ENCODE results near the gene RHOJ. TPM values are rescaled to one million over a fixed set of nuclear protein-coding genes. Genes with fewer than 3 reads are reported as not detected.

Gene RHOJ
- total and polyA plus RNA-seq, 4 donors = 1.0 to 1.7 (median 1.2) TPM

- Histone ChIP-seq H3K4me1 (ENCODE audit: control insufficient read depth in 4 of 4, insufficient read depth in 4 of 4, low read length in 3 of 4) (no peaks in the 10 kb centered on the region), H3K36me3 (ENCODE audit: control insufficient read depth in 4 of 4, insufficient read depth in 3 of 4, low read depth in 1 of 4, low read length in 3 of 4) (no peaks in the 10 kb centered on the region), H3K9ac (ENCODE audit: low read depth in 1 of 2, low read length in 2 of 2) (no peak overlapping the region), H3K9me3 (ENCODE audit: control insufficient read depth in 4 of 4, low read length in 3 of 4) (no peaks in the 10 kb centered on the region), H3K4me3 (ENCODE audit: low read depth in 1 of 3, low read length in 3 of 3) (no peak overlapping the region), H3K27ac (ENCODE audit: low read depth in 1 of 2, low read length in 2 of 2) (no peak overlapping the region), H3K27me3 (ENCODE audit: control insufficient read depth in 4 of 4, insufficient read depth in 4 of 4, low read length in 3 of 4) (peaks cover 0 to 2% (median under 1%) of the 10 kb centered on the region in 4 donors)
- no peak for DNase-seq (ENCODE audit: low spot score)
- TF ChIP-seq MAX (IDR thresholded peaks at IDR 0.05) (no peak), REST (IDR thresholded peaks at IDR 0.05) (no peak), SP1 (IDR thresholded peaks at IDR 0.05) (no peak), RAD21 (IDR thresholded peaks at IDR 0.05) (no peak), ATF3 (IDR thresholded peaks at IDR 0.05) (no peak), YY1 (IDR thresholded peaks at IDR 0.05) (no peak), FOXA2 (IDR thresholded peaks at IDR 0.05) (no peak), GABPA (IDR thresholded peaks at IDR 0.05 in 1 of 2, conservative IDR thresholded peaks at IDR 0.05 in 1 of 2) (no peak), CTCF (IDR thresholded peaks at IDR 0.05; ENCODE audit: low read depth, low read length, missing input control) (no peak), EGR1 (IDR thresholded peaks at IDR 0.05; ENCODE audit: low read depth in 2 of 2) (no peak), HNF4G (IDR thresholded peaks at IDR 0.05) (no peak), TAF1 (conservative IDR thresholded peaks at IDR 0.05) (no peak), RXRA (IDR thresholded peaks at IDR 0.05) (no peak), JUND (IDR thresholded peaks at IDR 0.05) (no peak), FOXA1 (IDR thresholded peaks at IDR 0.05) (no peak), HNF4A (conservative IDR thresholded peaks at IDR 0.05) (no peak), ZBTB33 (IDR thresholded peaks at IDR 0.05) (no peak), NR2F2 (IDR thresholded peaks at IDR 0.05) (no peak)
- 63% methylated on average over 1 of the region's 1 CpG for WGBS
Measured at GRCh38 chr14:63186453-63186852, 17.8 kb upstream of the RHOJ start.

Measured in liver (tissue), 9 donors.